ENCODE measurements around the gene THEMIS2.

THEMIS2 gene

DNA sequence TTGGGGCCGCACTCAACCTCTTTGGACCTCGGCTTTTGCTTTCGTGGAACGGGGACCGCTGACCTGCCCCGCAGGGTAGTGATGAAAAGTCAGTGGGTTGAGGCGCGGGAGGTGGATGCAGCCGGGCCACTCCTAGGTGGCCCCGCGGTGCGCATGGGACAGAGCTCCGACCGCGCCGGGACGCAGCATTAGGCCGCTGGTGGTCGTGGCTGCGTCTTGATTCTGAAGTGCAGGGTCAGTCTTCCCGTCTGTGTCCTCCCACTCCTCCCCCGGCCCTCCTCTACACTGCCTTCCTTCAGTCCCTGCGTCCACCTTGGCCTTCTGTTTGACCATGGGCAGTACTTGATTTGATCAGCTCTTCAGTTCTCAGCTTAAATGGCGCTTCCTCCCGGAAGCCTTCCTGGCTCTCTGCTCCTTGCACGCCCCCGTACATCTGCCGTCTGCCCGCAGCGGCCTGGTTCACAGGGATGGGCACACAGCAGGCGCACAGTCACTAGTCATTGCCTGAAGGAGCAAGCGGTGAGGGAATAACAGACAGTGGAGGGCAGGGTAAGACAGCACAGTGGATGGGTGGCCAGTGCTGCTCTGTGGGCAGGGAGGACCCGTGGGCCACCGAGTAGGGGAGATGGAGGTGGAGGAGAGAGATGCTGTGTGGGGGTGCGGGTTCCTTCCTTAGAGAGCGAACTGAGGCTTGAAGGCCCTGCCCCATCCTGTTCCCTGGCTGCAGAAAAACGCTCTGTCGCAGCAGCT is 633 bp downstream of the THEMIS2 start:
- FAIRE-seq (no peak), DNase-seq (ENCODE audit: insufficient read length, low spot score) (no peak)
- no peak for TF ChIP-seq POLR2A (IDR thresholded peaks at IDR 0.05; ENCODE audit: low read depth, low read length)

GRCh38 chr1:27873671-27874384 is 1.5 kb downstream of the THEMIS2 start:
- FAIRE-seq (no peak), DNase-seq (ENCODE audit: insufficient read length, low spot score) (no peak)
- no peak for TF ChIP-seq POLR2A (IDR thresholded peaks at IDR 0.05; ENCODE audit: low read depth, low read length)

- no peak for FAIRE-seq
- no peak for TF ChIP-seq POLR2A (IDR thresholded peaks at IDR 0.05; ENCODE audit: low read depth, low read length)
- no peak for DNase-seq (ENCODE audit: insufficient read length, low spot score)
These were observed 4.2 kb downstream of the THEMIS2 start for GRCh38 chr1:27876341-27877114.

DNA sequence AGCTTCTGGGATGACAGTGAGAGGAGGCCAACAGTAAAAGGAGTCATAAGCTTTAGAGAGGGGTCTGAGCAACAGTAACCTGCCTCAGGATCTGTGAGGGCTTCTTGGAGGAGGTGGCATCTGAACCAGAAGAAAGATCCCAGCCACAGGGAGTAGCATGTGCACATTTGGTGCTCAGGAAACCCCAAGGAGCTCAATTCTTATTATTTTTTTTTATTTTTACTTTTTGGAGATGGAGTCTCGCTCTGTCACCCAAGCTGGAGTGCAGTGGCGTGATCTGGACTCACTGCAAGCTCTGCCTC is 4.7 kb downstream of the THEMIS2 start:
- no peak for TF ChIP-seq POLR2A (IDR thresholded peaks at IDR 0.05; ENCODE audit: low read depth, low read length)
- DNase-seq (ENCODE audit: insufficient read length, low spot score) = no peak
- no peak for FAIRE-seq

- DNase-seq (ENCODE audit: insufficient read length, low spot score) (no peak), FAIRE-seq (no peak)
- TF ChIP-seq POLR2A (IDR thresholded peaks at IDR 0.05; ENCODE audit: low read depth, low read length) = no peak
These were observed 5.7 kb downstream of the THEMIS2 start for GRCh38 chr1:27878039-27878438.

- no peak for TF ChIP-seq POLR2A (IDR thresholded peaks at IDR 0.05; ENCODE audit: low read depth, low read length)
- FAIRE-seq (no peak), DNase-seq (ENCODE audit: insufficient read length, low spot score) (no peak)
These were observed 6.5 kb downstream of the THEMIS2 start for GRCh38 chr1:27878787-27879335.

DNA sequence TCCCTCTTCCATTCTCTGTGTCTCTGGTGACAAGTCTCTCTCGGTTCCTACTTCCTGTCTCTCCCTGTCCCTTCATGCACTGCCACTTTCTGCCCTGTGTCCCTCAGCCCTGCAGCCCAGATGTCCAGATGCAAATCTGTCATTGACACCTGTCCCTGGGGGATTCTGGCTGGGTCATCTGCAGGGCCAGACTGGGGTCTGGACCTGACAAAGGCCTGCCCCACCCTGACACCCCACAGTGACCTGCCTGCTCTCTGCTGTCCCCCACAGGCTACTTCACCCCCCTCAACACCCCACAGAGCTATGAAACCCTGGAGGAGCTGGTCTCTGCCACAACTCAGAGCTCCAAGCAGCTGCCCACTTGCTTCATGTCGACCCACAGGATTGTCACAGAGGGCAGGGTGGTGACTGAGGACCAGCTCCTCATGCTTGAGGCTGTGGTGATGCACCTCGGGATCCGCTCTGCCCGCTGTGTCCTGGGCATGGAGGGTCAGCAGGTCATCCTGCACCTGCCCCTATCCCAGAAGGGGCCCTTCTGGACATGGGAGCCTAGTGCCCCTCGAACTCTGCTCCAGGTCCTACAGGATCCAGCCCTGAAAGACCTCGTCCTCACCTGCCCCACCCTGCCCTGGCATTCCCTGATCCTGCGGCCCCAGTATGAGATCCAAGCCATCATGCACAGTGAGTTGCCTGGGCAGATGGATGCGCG is 7.2 kb downstream of the THEMIS2 start:
- FAIRE-seq (no peak), DNase-seq (ENCODE audit: insufficient read length, low spot score) (no peak)
- no peak for TF ChIP-seq POLR2A (IDR thresholded peaks at IDR 0.05; ENCODE audit: low read depth, low read length)

DNA sequence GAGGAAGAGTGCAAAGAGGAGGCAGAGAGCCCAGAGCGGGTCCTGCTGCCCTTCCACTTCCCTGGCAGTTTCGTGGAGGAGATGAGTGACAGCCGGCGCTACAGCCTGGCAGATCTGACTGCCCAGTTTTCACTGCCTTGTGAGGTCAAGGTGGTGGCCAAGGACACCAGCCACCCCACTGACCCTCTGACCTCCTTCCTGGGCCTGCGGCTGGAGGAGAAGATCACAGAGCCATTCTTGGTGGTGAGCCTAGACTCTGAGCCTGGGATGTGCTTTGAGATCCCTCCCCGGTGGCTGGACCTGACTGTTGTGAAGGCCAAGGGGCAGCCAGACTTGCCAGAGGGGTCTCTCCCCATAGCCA is 10.2 kb downstream of the THEMIS2 start:
- FAIRE-seq (no peak), DNase-seq (ENCODE audit: insufficient read length, low spot score) (no peak)
- no peak for TF ChIP-seq POLR2A (IDR thresholded peaks at IDR 0.05; ENCODE audit: low read depth, low read length)

DNA sequence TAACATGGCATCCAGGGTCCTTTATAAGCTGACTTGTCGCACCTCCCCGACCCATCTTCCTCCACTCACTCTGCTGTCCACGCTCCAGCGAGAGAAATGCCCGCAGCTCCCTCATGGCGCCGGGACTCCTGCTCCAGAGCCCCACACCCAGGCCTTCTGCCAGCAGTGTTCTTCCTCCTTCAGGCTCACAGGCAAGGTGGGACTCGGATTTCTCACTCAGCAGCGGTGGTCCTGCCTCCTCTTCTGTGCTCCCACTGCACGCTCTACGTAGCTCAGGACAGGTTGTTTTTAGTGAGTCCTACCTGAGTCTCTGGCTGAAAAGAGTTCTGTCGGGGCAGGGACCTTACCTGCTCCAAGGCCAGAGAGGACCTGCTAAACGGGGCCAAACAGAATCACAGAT is 11.2 kb downstream of the THEMIS2 start:
- TF ChIP-seq POLR2A (IDR thresholded peaks at IDR 0.05; ENCODE audit: low read depth, low read length) = no peak
- DNase-seq (ENCODE audit: insufficient read length, low spot score) (no peak), FAIRE-seq (no peak)

DNA sequence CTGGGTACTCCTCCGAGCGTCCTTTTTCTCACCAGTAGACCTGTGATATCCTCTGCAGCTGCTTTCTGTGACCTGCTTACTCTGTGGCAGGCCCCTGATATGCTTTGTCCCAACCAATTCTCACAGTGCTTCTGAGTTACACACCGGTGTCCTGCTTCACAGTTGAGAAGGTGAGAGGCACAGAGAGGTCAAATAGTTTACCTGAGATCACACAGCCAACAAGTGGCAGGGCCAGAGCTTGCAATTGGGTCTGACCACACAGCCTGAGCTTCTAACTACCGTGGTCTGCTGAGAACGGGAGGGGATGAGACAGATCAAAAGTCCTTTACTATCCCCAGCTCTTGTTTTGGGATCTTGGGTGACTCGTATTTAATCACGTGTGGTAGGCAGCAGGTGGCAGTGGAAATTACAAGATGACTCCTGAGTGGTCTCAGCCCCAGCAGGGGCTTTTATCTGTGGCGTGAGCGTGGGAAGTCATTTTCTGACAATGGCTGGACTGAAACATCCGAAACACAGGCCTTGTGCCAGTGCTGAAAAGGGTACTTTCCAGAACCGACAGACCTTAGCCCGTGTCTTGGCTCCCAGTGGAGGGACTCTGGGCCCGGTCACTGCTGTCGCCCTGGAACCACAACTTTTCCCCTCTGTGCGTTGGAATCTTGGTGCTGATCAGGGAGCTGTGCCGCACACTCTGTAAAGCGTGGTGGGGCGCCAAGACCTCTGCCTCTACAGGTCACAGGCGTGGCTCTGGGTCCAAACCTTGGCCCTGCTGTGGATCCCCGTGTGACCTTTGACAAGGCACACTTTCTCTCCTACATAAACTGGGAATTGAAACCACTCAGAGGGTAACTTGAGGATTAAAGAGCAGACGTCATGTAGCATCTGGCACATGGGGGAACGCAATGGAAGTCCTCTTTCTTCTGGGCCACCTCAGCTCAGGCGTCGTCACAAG is 11.9 kb downstream of the THEMIS2 start:
- FAIRE-seq = no peak
- TF ChIP-seq POLR2A (IDR thresholded peaks at IDR 0.05; ENCODE audit: low read depth, low read length) = no peak

GRCh38 chr1:27885114-27885528 is 12.8 kb downstream of the THEMIS2 start:
- FAIRE-seq (no peak), DNase-seq (ENCODE audit: insufficient read length, low spot score) (no peak)
- TF ChIP-seq POLR2A (IDR thresholded peaks at IDR 0.05; ENCODE audit: low read depth, low read length) = no peak

More for the DNA sequence above, 11.9 kb downstream of the THEMIS2 start:
- no peak for DNase-seq (ENCODE audit: insufficient read length, low spot score)

DNA sequence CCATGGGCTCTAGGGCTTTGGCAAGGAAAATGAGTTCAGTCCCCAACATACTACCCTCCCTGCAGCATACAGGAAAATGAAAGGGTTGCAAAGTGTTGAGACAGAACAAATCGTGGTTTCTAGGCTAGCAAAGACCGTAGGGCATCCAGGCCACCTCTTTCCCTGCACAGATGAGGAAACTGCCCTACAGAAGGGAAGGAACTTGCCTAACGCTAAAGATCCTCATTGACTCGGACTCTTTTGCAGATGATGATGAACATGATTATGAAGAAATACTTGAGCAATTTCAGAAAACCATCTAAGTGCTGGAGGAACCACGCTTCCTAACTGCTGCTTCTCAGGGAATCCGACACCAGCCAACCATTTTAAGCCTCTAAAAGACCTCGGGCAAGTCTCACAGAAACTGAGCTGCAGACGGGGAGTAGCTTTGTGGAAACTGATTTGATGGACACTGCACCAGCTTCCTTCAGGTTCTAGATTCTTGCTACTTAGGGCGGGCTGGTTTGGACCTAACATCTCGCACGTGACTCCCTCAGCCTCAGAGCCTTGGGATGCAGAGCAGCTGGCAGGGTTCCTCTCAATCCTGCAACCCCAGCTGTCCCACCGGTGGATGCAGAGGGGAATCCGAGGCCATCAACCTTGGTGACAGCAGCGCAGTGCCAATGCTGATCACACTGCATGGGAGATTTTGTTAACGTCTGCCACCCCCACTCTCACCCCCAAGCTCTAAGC is 13.4 kb downstream of the THEMIS2 start:
- DNase-seq (ENCODE audit: insufficient read length, low spot score) (no peak), FAIRE-seq (no peak)
- no peak for TF ChIP-seq POLR2A (IDR thresholded peaks at IDR 0.05; ENCODE audit: low read depth, low read length)

All from H54 (cell line).